ENCODE data around the gene SCN9A. TPM values are rescaled to one million over a fixed set of nuclear protein-coding genes. Genes with fewer than 3 reads are reported as not detected.

Gene SCN9A
- total RNA-seq, 2 experiments from 2014 or later = 0.14 to 0.17 TPM

GRCh38 chr2:166155589-166155988, 220.2 kb downstream of the SCN9A start:
- Mint-ChIP-seq H3K9me3 (no peaks in the 10 kb centered on the region), H3K27me3 (peaks cover 27% of the 10 kb centered on the region), H3K36me3 (ENCODE audit: low read depth) (no peaks in the 10 kb centered on the region), H3K4me1 (ENCODE audit: low read depth) (no peaks in the 10 kb centered on the region), H3K4me3 (no peak overlapping the region), H3K27ac (no peak overlapping the region)
- no peak overlapping the region for H3K4me3 ChIP-seq (ENCODE audit: low read length)
- no peaks in the 10 kb centered on the region for H3K36me3 ChIP-seq (ENCODE audit: insufficient read depth, low read length)
- no peak for DNase-seq
- intact Hi-C loops (cut with DNase I, micrococcal nuclease) = no loop called here
- no peak for TF ChIP-seq CTCF (IDR thresholded peaks at IDR 0.05)
- H3K4me1 ChIP-seq (ENCODE audit: insufficient read depth, low read length) = no peaks in the 10 kb centered on the region
- H3K27ac ChIP-seq (ENCODE audit: low read depth in 1 of 2, low read length in 2 of 2) = no peak overlapping the region
- ChIA-PET POLR2A (no interaction called here), CTCF (no interaction called here)
- H3K9me3 ChIP-seq (ENCODE audit: control insufficient read depth in 1 of 2, insufficient read depth in 1 of 2, low read length in 2 of 2) = no peaks in the 10 kb centered on the region
- peaks cover 0 to 4% of the 10 kb centered on the region in 2 experiments for H3K27me3 ChIP-seq (ENCODE audit: control insufficient read depth in 1 of 2, insufficient read depth in 2 of 2, low read length in 2 of 2)
- no peak for ATAC-seq (ENCODE audit: poor library complexity)

- no peak for TF ChIP-seq CTCF (IDR thresholded peaks at IDR 0.05)
- peaks cover 25% of the 10 kb centered on the region for H3K27me3 Mint-ChIP-seq
- Histone ChIP-seq H3K4me3 (ENCODE audit: low read length) (no peak overlapping the region), H3K4me1 (ENCODE audit: insufficient read depth, low read length) (no peaks in the 10 kb centered on the region), H3K27ac (ENCODE audit: low read depth in 1 of 2, low read length in 2 of 2) (no peak overlapping the region), H3K27me3 (ENCODE audit: control insufficient read depth in 1 of 2, insufficient read depth in 2 of 2, low read length in 2 of 2) (peaks cover 0 to 4% of the 10 kb centered on the region in 2 experiments), H3K36me3 (ENCODE audit: insufficient read depth, low read length) (no peaks in the 10 kb centered on the region), H3K9me3 (ENCODE audit: control insufficient read depth in 1 of 2, insufficient read depth in 1 of 2, low read length in 2 of 2) (no peaks in the 10 kb centered on the region)
- no peaks in the 10 kb centered on the region for H3K9me3 Mint-ChIP-seq
- ChIA-PET CTCF (no interaction called here), POLR2A (no interaction called here)
- ATAC-seq (ENCODE audit: poor library complexity) (no peak), DNase-seq (no peak)
- intact Hi-C loops (cut with DNase I, micrococcal nuclease) = no loop called here
- no peaks in the 10 kb centered on the region for H3K4me1 Mint-ChIP-seq (ENCODE audit: low read depth)
- no peak overlapping the region for H3K27ac Mint-ChIP-seq
- H3K36me3 Mint-ChIP-seq (ENCODE audit: low read depth) = no peaks in the 10 kb centered on the region
- no peak overlapping the region for H3K4me3 Mint-ChIP-seq
Observed at GRCh38 chr2:166154685-166155338, 220.9 kb downstream of the SCN9A start.

GRCh38 chr2:166152064-166152463, 223.7 kb downstream of the SCN9A start:
- H3K27me3 ChIP-seq (ENCODE audit: control insufficient read depth in 1 of 2, insufficient read depth in 2 of 2, low read length in 2 of 2) = peaks cover 0 to 4% of the 10 kb centered on the region in 2 experiments
- ChIA-PET POLR2A (no interaction called here), CTCF (interaction anchor here (1.1 kb wide), 1 partner anchor 19 kb away, joined by 3 read pairs; no protein-coding TSS in a partner anchor)
- DNase-seq (no peak), ATAC-seq (ENCODE audit: poor library complexity) (no peak)
- intact Hi-C loops (cut with DNase I, micrococcal nuclease) = no loop called here
- H3K9me3 ChIP-seq (ENCODE audit: control insufficient read depth in 1 of 2, insufficient read depth in 1 of 2, low read length in 2 of 2) = no peaks in the 10 kb centered on the region
- no peak overlapping the region for H3K27ac ChIP-seq (ENCODE audit: low read depth in 1 of 2, low read length in 2 of 2)
- no peak overlapping the region for H3K4me3 ChIP-seq (ENCODE audit: low read length)
- no peaks in the 10 kb centered on the region for H3K9me3 Mint-ChIP-seq
- H3K4me1 Mint-ChIP-seq (ENCODE audit: low read depth) = no peaks in the 10 kb centered on the region
- H3K27ac Mint-ChIP-seq = no peak overlapping the region
- TF ChIP-seq CTCF (IDR thresholded peaks at IDR 0.05) = no peak
- no peaks in the 10 kb centered on the region for H3K36me3 Mint-ChIP-seq (ENCODE audit: low read depth)
- H3K4me3 Mint-ChIP-seq = no peak overlapping the region
- H3K4me1 ChIP-seq (ENCODE audit: insufficient read depth, low read length) = no peaks in the 10 kb centered on the region
- H3K36me3 ChIP-seq (ENCODE audit: insufficient read depth, low read length) = no peaks in the 10 kb centered on the region
- peaks cover 22% of the 10 kb centered on the region for H3K27me3 Mint-ChIP-seq

Data from CD4-positive, alpha-beta T cell (primary cell).